Neutrophil (primary cell): ENCODE data around the gene RAB21.

ENCODE experiments used
- H3K27ac ChIP-seq: fragments of 200-600 bp; sonication (generic); 2 replicates; pipeline ENCODE4 v1.5.1; 2016; ENCODE audit warnings: mild to moderate bottlenecking, moderate library complexity
- H3K27me3 ChIP-seq: fragments of 200-600 bp; sonication (generic); 2 replicates; pipeline ENCODE4 v1.6.0; 2016; ENCODE audit warnings: mild to moderate bottlenecking
- H3K36me3 ChIP-seq: fragments of 200-600 bp; sonication (generic); 2 replicates; pipeline ENCODE4 v1.5.1; 2017
- H3K4me1 ChIP-seq, 2 experiments: fragments of 200-600 bp in 1 of 2; sonication (generic) in 1 of 2; 1 replicate in 1 of 2; 2 replicates in 1 of 2; pipeline versions ENCODE4 v1.5.1 to v1.6.1; 2013 to 2016; ENCODE audit warnings: low read depth in 1 of 2, low read length in 1 of 2, mild to moderate bottlenecking in 1 of 2, moderate library complexity in 1 of 2; ENCODE audit not compliant: control insufficient read depth in 1 of 2, insufficient read depth in 1 of 2
- H3K4me3 ChIP-seq, 2 experiments: fragments of 200-600 bp in 1 of 2; sonication (generic) in 1 of 2; 1 replicate in 1 of 2; 2 replicates in 1 of 2; pipeline ENCODE4 v1.5.1; 2013 to 2016; ENCODE audit warnings: low read depth in 1 of 2, low read length in 1 of 2, mild to moderate bottlenecking in 1 of 2, moderate library complexity in 1 of 2
- H3K9me3 ChIP-seq: fragments of 200-600 bp; sonication (generic); 2 replicates; pipeline ENCODE4 v1.5.1; 2016
- CTCF ChIP-seq: fragments of 200-600 bp; sonication (generic); IDR thresholded peaks from 2 replicates; pipeline ENCODE4 v1.5.1; 2016; ENCODE audit warnings: antibody characterized with exemption

RAB21 gene

GRCh38 chr12:71754461-71755145, at the start of gene RAB21:
TSS of gene RAB21 (plus strand) at chr12:71754863. CDS start at chr12:71755130, 267 bp downstream.
- H3K27ac ChIP-seq: peak within 1 kb of the TSS; percentile 98
- no peaks in the 10 kb centered on the region for H3K36me3 ChIP-seq
- peaks cover 4% of the 10 kb centered on the region for H3K27me3 ChIP-seq
- no peaks in the 10 kb centered on the region for H3K9me3 ChIP-seq
- H3K4me3 ChIP-seq: peak within 1 kb of the TSS; percentile 81 to 88
- peaks cover 26 to 38% of the 10 kb centered on the region in 2 experiments for H3K4me1 ChIP-seq
- TF ChIP-seq CTCF: peak; percentile 78

GRCh38 chr12:71704920-71705319, 49.7 kb upstream of the RAB21 start:
- H3K27ac ChIP-seq: no peak overlapping the region
- H3K4me1 ChIP-seq: no peaks in the 10 kb centered on the region
- no peaks in the 10 kb centered on the region for H3K9me3 ChIP-seq
- no peak for TF ChIP-seq CTCF
- H3K36me3 ChIP-seq: no peaks in the 10 kb centered on the region
- no peak overlapping the region for H3K4me3 ChIP-seq
- no peaks in the 10 kb centered on the region for H3K27me3 ChIP-seq

- Histone ChIP-seq H3K27me3 (no peaks in the 10 kb centered on the region), H3K27ac (no peak overlapping the region), H3K4me1 (no peaks in the 10 kb centered on the region), H3K4me3 (no peak overlapping the region), H3K9me3 (no peaks in the 10 kb centered on the region), H3K36me3 (no peaks in the 10 kb centered on the region)
- no peak for TF ChIP-seq CTCF
Measured at GRCh38 chr12:71708658-71709057, 46.0 kb upstream of the RAB21 start.

GRCh38 chr12:71710276-71711125, 44.2 kb upstream of the RAB21 start:
- H3K36me3 ChIP-seq: no peaks in the 10 kb centered on the region
- no peaks in the 10 kb centered on the region for H3K27me3 ChIP-seq
- H3K27ac ChIP-seq: no peak overlapping the region
- H3K9me3 ChIP-seq: no peaks in the 10 kb centered on the region
- H3K4me3 ChIP-seq: no peak overlapping the region
- no peak for TF ChIP-seq CTCF
- H3K4me1 ChIP-seq: no peaks in the 10 kb centered on the region

- no peaks in the 10 kb centered on the region for H3K9me3 ChIP-seq
- H3K36me3 ChIP-seq: no peaks in the 10 kb centered on the region
- no peak overlapping the region for H3K27ac ChIP-seq
- no peak overlapping the region for H3K4me3 ChIP-seq
- no peaks in the 10 kb centered on the region for H3K4me1 ChIP-seq
- no peaks in the 10 kb centered on the region for H3K27me3 ChIP-seq
- TF ChIP-seq CTCF: no peak
Measured at GRCh38 chr12:71718611-71719010, 36.1 kb upstream of the RAB21 start.
